ENCODE results near the gene ARHGAP4.

The ARHGAP4 gene

GRCh38 chrX:153924149-153924861 is 1.8 kb downstream of the ARHGAP4 start:
- peak; percentile 47 for DNase-seq

GRCh38 chrX:153922932-153923857 is 2.9 kb downstream of the ARHGAP4 start:
- DNase-seq: peak; percentile 82

GRCh38 chrX:153921511-153922446 is 4.3 kb downstream of the ARHGAP4 start:
- DNase-seq: no peak

- no peak for DNase-seq
Measured at GRCh38 chrX:153921070-153921469, 5.0 kb downstream of the ARHGAP4 start.

GRCh38 chrX:153920546-153920945 is 5.5 kb downstream of the ARHGAP4 start:
- DNase-seq: no peak

- DNase-seq: no peak
Measured at GRCh38 chrX:153919281-153919680, 6.8 kb downstream of the ARHGAP4 start.

GRCh38 chrX:153917869-153918268 is 8.2 kb downstream of the ARHGAP4 start:
- peak; percentile 13 for DNase-seq

GRCh38 chrX:153913701-153914100 is 12.4 kb downstream of the ARHGAP4 start:
- DNase-seq: no peak

- DNase-seq: no peak
Measured at GRCh38 chrX:153913211-153913610, 12.9 kb downstream of the ARHGAP4 start.

- DNase-seq: no peak
Measured at GRCh38 chrX:153911798-153912197, 14.3 kb downstream of the ARHGAP4 start.

GRCh38 chrX:153910446-153910845 is 15.6 kb downstream of the ARHGAP4 start:
- DNase-seq: no peak

- no peak for DNase-seq
Measured at GRCh38 chrX:153909980-153910360, 16.1 kb downstream of the ARHGAP4 start.

- peak; percentile 17 for DNase-seq
Measured at GRCh38 chrX:153909024-153909979, 16.8 kb downstream of the ARHGAP4 start.

GRCh38 chrX:153908219-153908860 is 17.7 kb downstream of the ARHGAP4 start:
- no peak for DNase-seq

GRCh38 chrX:153907456-153907855 is 18.6 kb downstream of the ARHGAP4 start:
- no peak for DNase-seq

GRCh38 chrX:153906126-153906917 is 19.7 kb downstream of the ARHGAP4 start:
- DNase-seq: peak; percentile 14

GRCh38 chrX:153905481-153906095 is 20.5 kb downstream of the ARHGAP4 start:
- peak; percentile 18 for DNase-seq

- peak; percentile 20 for DNase-seq
Measured at GRCh38 chrX:153903991-153904957, 21.8 kb downstream of the ARHGAP4 start, which contains the start of gene AVPR2. AVPR2 (plus strand) TSS chrX:153904673; CDS start chrX:153905146, 473 bp downstream.

Data from femur (tissue), 1 donor.